ENCODE results near the gene DISC1. TPM values are rescaled to one million over a fixed set of nuclear protein-coding genes. Genes with fewer than 3 reads are reported as not detected.
"Not testable (repeated sequence)": the region's sequence is repeated elsewhere in the genome, so short reads cannot be mapped to it uniquely, and the experiment has no call there.

The DISC1 gene
- total RNA-seq (2014; rRNA removed; shearing (Covaris generic); ENCODE audit: low replicate concordance) = 0.91 and 3.5 TPM in 2 replicates

DNA sequence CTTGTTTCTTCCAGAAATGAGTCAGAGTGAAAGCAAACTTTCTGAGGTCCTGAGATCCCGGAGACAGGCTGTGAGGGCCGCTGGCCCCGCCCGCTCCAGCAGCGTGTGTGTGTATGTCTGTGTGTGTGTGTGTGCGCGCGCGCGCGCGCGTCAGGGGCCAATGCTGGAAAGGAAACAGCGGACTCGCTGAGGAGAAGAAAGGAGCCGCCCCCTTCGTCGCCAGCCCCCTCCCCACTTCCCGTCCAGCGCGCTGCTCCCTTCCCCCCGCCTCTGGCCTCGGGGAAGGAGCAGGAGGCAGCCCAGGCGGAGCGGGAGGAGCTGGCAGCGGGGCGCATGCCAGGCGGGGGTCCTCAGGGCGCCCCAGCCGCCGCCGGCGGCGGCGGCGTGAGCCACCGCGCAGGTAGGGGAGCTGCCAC, at the start of gene DISC1:
TSS of gene DISC1 (plus strand) at position 256 of the 416 bp plus-strand sequence. CDS start at position 334, 78 bp downstream.
- peak; percentile 85 for DNase-seq (ENCODE audit: low read depth)
- in situ Hi-C loops (cut with HindIII; ENCODE audit: low pct_unique_long_range_greater_than_20kb, low sequenced_read_pairs) = no loop called here

DNA sequence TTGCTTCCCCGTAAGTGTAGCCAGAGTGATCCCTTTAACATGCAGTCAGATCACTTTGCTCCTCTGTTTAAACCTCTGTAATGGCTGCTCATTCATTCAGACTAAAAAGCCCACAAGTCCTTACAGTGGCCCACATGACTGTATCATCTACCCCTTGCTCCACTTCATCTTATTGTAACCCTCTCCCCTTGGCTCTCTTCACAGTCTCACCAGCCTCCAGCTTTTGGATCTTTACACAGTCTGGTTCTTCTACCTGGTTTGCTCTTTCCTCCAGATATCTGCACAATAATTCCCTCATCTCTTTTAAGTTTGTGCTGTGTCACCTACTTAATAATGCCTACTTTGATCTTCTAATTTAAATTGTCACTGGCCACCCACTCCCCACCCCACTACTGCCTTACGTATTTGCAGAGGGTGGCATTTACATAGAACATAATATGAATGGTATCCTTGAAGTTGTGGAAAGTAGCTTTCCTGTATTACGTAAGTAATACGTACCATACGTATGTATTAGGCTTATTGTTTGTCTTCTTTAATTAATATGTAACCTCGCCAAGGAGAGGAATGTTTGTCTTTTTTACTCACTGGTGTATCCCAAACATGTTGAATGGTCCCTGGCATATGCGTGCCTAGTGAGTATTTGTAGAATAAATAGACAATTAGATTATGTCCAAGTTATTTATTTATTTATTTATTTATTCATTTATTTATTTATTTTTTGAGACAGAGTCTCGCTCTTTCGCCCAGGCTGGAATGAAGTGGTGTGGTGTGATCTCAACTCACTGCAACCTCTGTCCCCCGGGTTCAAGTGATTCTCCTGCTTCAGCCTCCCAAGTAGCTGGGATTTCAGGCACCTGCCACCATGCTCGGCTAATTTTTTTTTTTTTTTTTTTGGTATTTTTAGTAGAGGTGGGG, 49.5 kb upstream of the DISC1 start:
- in situ Hi-C loops (cut with HindIII; ENCODE audit: low pct_unique_long_range_greater_than_20kb, low sequenced_read_pairs) = no loop called here
- DNase-seq (ENCODE audit: low read depth) = no peak

DNA sequence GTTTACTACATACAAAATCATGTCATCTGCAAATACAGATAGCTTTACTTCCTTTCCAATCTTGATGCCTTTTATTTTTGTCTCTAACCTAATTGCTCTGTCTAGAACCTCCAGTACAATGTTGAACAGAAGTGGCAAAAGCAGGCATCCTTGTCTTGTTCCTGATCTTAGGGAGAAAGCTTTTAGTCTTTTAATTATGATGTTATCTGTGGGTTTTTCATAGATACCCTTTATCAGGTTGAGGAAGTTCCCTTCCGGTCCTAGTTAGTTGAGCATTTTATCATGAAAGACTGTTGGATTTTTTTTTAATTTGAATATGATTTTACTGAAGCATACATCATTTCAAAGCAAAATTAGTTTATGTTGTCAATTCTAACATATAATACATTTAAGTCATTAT, 45.7 kb upstream of the DISC1 start:
- no peak for DNase-seq (ENCODE audit: low read depth)
- in situ Hi-C loops (cut with HindIII; ENCODE audit: low pct_unique_long_range_greater_than_20kb, low sequenced_read_pairs) = no loop called here

DNA sequence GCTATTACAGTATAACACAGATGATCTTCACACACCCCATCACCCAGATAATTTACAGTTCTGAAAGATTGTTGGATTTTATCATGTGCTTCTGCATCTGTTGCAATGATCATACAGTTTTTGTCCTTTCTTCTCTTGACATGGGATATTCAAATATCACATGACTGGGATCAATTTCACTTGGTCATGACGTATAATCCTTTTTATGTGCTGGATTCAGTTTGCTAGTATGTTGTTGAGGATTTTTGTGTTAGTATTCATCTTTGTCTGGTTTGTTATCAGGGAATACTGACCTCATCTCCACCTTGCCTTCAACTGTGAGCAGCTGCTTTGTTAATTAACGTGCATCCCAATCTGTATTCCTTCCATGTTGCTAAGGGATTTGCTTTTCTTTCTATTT, 44.7 kb upstream of the DISC1 start:
- in situ Hi-C loops (cut with HindIII; ENCODE audit: low pct_unique_long_range_greater_than_20kb, low sequenced_read_pairs) = no loop called here

DNA sequence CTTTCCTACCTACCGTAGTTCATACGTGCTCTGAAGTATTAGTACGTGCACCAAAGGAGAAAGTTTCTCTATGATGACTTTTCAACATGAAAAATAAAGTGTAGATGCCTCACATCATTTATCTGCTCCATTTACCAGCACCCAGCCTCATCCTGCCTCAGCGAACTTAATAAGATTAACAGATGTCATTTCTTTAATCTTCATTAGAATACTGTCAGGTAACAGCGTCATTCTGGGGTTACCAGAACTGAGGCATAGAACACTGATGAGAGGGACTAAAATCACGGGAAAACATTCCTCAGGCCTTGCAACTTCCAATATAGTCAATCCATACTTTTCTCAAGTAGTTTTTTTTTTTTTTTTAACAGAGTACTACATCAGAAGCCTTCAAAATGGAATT, 43.2 kb upstream of the DISC1 start:
- in situ Hi-C loops (cut with HindIII; ENCODE audit: low pct_unique_long_range_greater_than_20kb, low sequenced_read_pairs) = no loop called here
- no peak for DNase-seq (ENCODE audit: low read depth)

More for the DNA sequence above, 44.7 kb upstream of the DISC1 start:
- DNase-seq (ENCODE audit: low read depth) = no peak

DNA sequence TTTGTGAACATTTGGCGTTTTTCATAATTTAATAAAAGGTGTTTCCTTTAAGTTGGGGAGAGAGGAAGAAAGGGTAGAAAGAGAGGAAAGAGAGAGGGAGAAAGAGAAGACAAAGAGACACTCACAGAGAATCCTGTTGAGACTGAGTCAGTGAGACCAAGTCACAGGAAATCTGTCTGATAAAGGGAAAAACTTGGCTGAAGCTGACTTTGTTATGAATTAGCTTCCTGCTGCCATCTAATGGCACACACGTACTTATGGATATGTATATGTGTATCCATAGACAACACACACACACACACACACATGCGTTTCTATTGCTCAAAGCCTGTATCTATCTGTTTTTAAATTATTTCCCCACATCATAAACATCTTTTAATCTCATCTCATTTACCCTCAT, 42.5 kb upstream of the DISC1 start:
- in situ Hi-C loops (cut with HindIII; ENCODE audit: low pct_unique_long_range_greater_than_20kb, low sequenced_read_pairs) = no loop called here
- DNase-seq (ENCODE audit: low read depth) = peak; percentile 39

DNA sequence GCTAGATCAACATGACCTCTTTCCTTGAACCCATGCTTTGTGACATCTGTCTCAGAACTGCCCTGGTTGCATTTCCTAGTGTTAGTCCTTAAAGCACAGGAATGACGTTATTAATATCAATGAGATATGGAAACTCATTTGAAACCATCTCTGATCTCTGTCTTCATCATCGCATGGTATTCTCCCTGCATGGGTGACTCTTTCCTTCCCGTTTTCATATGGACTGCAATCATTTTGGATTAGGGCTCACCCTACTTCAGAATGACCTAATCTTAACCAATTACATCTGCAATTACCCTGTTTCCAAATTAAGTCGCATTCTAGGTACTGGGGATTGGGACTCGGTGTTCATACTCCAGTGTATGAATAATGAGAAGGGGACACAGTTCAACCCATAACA, 41.7 kb upstream of the DISC1 start:
- DNase-seq (ENCODE audit: low read depth) = no peak
- in situ Hi-C loops (cut with HindIII; ENCODE audit: low pct_unique_long_range_greater_than_20kb, low sequenced_read_pairs) = no loop called here

DNA sequence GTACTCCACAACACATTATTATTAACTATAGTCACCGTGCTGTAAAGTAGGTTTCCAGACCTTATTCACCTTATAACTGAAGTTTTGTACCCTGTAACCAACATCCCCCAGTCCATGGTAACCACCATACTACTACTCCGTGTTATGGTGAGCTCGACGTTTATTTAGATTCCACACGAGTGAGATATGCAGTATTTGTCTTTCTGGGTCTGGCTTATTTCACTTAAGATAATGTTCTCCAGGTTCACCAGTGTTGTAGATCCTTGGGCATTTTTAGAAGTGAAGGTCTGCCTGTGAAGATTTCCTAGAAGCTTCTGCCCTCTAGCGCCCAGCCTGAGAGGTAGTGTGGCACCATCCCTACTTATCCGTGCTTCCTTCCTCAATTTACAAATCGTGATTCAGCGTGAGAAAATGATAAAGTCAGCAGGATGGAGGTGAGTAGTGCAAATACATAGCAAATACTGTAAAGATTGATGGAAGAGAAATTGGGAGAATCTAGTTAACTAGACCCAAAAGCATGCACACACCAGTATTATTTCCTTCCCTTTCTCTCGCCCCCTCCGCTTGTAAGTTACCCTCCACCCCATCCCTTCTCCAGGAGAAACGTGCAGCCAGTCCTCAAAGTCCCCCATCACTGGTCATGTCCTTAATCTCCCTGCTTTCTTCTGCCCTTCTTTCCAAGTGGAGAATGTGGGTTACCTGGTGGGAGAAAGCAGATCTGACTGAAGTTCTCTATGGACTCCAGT, 36.0 kb upstream of the DISC1 start:
- DNase-seq (ENCODE audit: low read depth) = peak; percentile 67
- in situ Hi-C loops (cut with HindIII; ENCODE audit: low pct_unique_long_range_greater_than_20kb, low sequenced_read_pairs) = no loop called here

DNA sequence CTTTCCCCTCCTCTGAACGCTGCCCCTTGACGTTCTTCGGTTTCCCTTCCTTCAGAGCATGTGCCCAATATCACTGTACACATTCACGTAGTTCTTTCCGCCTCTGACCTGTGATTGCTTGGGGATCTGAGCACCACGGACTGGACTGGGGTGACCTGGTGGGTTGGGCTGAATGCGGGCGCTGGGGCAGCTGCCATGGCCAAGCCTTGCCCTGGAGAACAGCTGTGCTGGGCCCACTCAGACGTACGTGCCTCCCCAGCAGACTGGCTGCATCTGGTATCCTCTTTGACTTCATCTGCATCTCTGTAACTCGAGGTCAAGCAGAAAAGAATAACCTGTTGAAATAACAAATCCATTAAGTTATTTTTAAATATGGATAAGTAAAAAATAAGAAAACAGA, 35.1 kb upstream of the DISC1 start:
- no peak for DNase-seq (ENCODE audit: low read depth)
- in situ Hi-C loops (cut with HindIII; ENCODE audit: low pct_unique_long_range_greater_than_20kb, low sequenced_read_pairs) = no loop called here

DNA sequence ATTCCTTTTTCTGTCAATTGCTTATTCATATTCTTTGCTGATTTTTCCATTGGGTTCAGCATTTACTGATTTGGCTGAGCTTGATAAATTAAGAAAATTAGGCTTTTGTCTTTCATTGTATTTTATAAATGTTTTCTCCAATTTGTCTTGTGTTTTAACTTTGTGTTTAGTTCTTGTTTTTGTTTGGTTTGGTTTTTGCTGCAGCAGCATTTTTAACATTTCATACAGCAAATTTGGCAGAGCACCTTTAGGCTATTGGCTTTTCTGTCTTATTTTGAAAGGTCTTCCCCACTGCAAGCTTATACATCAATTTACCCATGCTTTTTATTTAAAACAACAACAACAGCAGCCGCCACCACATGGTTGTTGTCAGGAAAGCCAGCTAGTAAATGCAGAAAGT, 33.8 kb upstream of the DISC1 start:
- no peak for DNase-seq (ENCODE audit: low read depth)
- in situ Hi-C loops (cut with HindIII; ENCODE audit: low pct_unique_long_range_greater_than_20kb, low sequenced_read_pairs) = no loop called here

DNA sequence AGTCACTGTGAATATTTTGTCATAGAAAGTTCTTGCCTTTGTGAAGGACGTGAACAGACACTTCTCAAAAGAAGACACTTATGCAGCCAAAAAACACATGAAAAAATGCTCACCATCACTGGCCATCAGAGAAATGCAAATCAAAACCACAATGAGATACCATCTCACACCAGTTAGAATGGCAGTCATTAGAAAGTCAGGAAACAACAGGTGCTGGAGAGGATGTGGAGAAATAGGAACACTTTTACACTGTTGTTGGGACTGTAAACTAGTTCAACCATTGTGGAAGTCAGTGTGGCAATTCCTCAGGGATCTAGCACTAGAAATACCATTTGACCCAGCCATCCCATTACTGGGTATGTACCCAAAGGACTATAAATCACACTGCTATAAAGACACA, 33.3 kb upstream of the DISC1 start:
- DNase-seq (ENCODE audit: low read depth); in situ Hi-C loops (cut with HindIII; ENCODE audit: low pct_unique_long_range_greater_than_20kb, low sequenced_read_pairs): not testable (repeated sequence)

DNA sequence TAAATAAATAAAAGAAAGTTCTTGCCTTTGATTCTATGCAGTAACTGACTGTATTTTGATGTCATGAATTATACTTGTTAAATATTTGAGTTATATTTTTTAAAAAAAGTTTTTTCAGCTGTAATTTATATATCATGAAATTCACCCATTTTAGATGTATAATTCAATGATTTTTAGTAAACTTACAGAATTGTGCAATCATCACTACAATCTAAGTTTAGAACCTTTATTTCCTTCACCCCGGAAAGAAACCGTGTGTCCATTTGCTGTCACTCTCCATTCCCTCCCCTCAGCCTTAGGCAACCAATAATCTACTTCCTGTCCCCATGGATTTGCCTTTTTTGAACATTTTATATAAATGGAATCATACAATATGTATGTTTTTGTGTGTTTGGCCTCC, 32.5 kb upstream of the DISC1 start:
- in situ Hi-C loops (cut with HindIII; ENCODE audit: low pct_unique_long_range_greater_than_20kb, low sequenced_read_pairs) = no loop called here
- no peak for DNase-seq (ENCODE audit: low read depth)

DNA sequence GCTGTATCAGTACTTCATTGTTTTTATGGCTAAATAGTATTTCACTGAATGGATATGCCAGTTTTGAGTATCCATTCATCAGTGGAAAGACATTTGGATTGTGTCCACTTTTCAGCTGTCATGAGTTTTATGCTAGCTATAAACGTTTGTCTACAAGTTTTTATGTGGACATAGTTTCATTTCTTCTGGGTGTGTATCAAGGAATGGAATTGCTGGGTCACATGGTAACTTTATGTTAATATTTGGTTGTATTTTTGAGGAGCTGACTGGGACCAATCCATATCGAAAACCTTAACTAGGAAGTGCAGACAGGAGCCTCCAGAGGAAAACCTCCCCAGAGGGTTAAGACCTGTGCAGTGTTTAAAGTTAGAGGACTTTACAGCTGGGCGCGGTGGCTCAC, 31.8 kb upstream of the DISC1 start:
- in situ Hi-C loops (cut with HindIII; ENCODE audit: low pct_unique_long_range_greater_than_20kb, low sequenced_read_pairs) = no loop called here
- DNase-seq (ENCODE audit: low read depth) = no peak

DNA sequence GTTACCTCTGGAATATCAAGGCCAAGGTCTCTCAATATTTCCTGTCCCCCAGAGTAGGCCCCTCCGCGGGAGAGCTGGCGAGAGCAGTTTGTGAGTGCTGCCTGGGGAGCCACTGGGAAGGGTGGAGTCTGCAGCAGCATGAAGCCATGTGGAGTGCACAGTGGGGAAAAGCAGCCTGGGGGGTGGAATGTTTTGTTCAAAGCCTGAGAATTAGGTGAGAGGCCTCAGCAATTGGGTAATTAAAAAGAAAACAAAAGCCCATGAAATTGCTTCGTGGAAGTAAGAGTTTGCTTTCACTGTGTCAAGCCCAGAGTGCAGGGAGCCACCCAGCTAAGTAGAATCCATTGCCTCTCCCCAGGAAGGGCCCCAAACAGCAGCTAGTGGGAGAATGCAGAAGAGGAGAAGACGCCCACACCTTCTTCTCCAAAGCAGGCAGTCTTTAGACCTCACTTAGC, 30.2 kb upstream of the DISC1 start:
- in situ Hi-C loops (cut with HindIII; ENCODE audit: low pct_unique_long_range_greater_than_20kb, low sequenced_read_pairs) = no loop called here
- no peak for DNase-seq (ENCODE audit: low read depth)

DNA sequence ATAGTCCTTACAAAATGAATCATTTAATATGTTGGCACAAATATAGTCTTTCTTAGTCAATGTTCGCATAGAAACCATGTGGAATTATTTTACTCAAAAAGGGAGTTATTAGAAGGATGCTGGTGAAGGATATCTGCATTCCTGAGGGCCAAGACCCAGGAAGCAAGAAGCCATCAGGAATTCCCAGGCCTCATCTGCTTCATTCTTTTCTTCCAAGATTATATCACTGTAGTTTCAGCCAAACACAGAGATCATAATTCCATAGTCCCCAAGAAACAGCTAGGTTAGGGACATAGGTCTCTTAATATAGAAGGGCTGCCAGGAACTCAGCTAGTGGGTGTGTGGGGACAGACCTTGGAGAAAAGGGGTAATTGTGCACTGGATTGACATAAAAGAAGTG, 28.6 kb upstream of the DISC1 start:
- in situ Hi-C loops (cut with HindIII; ENCODE audit: low pct_unique_long_range_greater_than_20kb, low sequenced_read_pairs) = no loop called here
- no peak for DNase-seq (ENCODE audit: low read depth)

DNA sequence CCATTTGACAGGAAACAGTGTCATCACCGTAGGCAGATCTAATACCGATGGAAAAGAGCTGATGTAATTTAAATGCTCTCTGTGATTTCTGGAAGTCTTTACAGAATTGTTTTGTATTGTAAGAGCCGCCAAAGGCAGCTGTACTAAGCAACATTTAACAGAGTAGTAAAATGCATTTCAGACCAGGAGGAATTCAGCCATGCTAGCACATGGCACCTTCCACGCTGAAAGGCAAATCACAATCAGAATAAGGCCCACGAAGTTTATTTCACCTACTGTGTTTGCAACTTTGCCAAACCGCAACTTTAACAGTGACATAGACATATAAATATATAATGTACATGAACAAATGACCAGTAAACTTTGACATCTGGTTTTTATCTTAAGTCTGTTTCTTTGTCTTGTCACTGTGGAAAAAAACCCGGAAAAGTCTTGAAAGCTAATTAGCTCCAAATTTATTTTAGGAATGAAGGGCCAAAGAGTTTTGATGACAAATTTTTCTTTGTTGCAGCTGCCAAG, 26.1 kb upstream of the DISC1 start:
- in situ Hi-C loops (cut with HindIII; ENCODE audit: low pct_unique_long_range_greater_than_20kb, low sequenced_read_pairs) = no loop called here
- no peak for DNase-seq (ENCODE audit: low read depth)

DNA sequence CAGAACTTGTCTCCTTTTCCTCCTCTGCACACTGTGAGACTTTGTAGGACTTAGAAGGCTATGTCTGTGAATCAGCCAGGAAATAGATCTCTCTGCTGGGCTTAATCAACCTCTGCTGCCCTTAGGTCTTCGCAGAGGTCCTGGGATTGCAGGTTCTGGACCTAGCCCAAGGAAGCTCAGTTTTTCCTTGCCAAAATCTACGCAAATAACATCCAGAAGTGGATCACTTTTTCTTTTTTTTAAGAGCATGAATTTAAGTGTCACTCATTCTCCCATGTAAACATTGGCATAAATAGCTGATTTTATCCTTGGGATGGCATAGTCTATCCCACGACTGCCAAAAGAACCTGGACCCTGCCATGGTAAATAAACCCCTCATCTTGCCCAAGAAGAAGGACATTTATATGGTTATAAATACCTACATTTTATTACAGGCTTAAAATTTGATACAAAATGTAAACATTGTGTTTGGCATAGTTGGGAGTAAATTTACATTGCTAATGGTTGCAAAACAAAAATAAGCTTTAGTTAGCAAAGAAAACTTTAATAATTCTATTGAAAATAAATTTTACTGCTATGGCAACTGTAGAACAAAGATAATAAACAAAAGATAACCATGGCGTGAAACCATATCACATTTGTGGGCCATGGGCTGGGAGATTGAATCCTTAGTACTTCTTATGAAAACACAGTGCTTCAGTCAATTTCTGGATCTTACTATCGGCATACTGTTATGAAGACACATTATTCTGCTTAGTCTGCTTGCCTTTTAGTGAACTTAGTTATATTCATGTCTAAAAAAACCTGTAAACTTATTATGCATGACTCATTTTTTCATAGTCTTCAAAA, 24.5 kb upstream of the DISC1 start:
- DNase-seq (ENCODE audit: low read depth) = no peak
- in situ Hi-C loops (cut with HindIII; ENCODE audit: low pct_unique_long_range_greater_than_20kb, low sequenced_read_pairs) = no loop called here

DNA sequence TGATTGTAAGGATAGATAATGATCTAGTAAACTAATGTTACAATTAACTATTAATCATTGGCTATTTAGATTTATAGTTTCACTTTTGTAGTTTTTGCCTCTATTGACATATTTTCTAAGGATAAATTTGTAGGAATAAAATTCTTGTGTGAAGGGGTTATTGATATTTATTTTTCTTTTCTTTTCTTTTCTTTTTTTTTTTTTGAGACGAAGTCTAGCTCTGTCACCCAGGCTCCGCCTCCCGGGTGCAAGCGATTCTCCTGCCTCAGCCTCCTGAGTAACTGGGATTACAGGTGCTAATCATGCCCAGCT, 24.0 kb upstream of the DISC1 start:
- no peak for DNase-seq (ENCODE audit: low read depth)
- in situ Hi-C loops (cut with HindIII; ENCODE audit: low pct_unique_long_range_greater_than_20kb, low sequenced_read_pairs) = no loop called here
